HG02884 (cell line): Measurements from ENCODE around the gene NDRG2.
A peak's percentile ranks its signal among the peaks of the same experiment; 100 is the strongest.

Experiments
- ATAC-seq: cut with Tn5 transposase; IDR thresholded peaks from one replicate; pipeline ENCODE4 v1.9.1; 2021; ENCODE audit warnings: mild to moderate bottlenecking, moderate library complexity; ENCODE audit not compliant: unreplicated experiment

NDRG2 gene

GRCh38 chr14:21024585-21025370, at the start of gene NDRG2:
Gene NDRG2 (minus strand): TSS chr14:21025061. CDS start chr14:21023315, 1,746 bp downstream.
- no peak for ATAC-seq

- ATAC-seq: no peak
Observed at GRCh38 chr14:21073921-21074320, 49.1 kb upstream of the NDRG2 start.

- no peak for ATAC-seq
Observed at GRCh38 chr14:21072781-21073339, 48.0 kb upstream of the NDRG2 start.

GRCh38 chr14:21072031-21072473, 47.2 kb upstream of the NDRG2 start:
- no peak for ATAC-seq

- peak; percentile 58 for ATAC-seq
Observed at GRCh38 chr14:21071225-21072030, 46.6 kb upstream of the NDRG2 start.

GRCh38 chr14:21070610-21071224, 45.9 kb upstream of the NDRG2 start:
- ATAC-seq: no peak

- no peak for ATAC-seq
Observed at GRCh38 chr14:21070083-21070609, 45.3 kb upstream of the NDRG2 start, which contains the start of gene ARHGEF40. Gene ARHGEF40 (plus strand): TSS chr14:21070304. CDS start chr14:21070397, 93 bp downstream.

GRCh38 chr14:21069388-21070082, 44.7 kb upstream of the NDRG2 start:
- no peak for ATAC-seq

- ATAC-seq: no peak
Observed at GRCh38 chr14:21068521-21069387, 43.9 kb upstream of the NDRG2 start.

- ATAC-seq: no peak
Observed at GRCh38 chr14:21066882-21067502, 42.1 kb upstream of the NDRG2 start.

GRCh38 chr14:21063479-21063878, 38.6 kb upstream of the NDRG2 start:
- no peak for ATAC-seq

- no peak for ATAC-seq
Observed at GRCh38 chr14:21061347-21061668, 36.4 kb upstream of the NDRG2 start.

GRCh38 chr14:21060614-21061346, 35.9 kb upstream of the NDRG2 start:
- ATAC-seq: no peak

- ATAC-seq: no peak
Observed at GRCh38 chr14:21059842-21060613, 35.2 kb upstream of the NDRG2 start.

GRCh38 chr14:21058903-21059302, 34.0 kb upstream of the NDRG2 start:
- ATAC-seq: no peak

GRCh38 chr14:21057803-21058675, 33.2 kb upstream of the NDRG2 start, which contains the start of gene RNASE8:
Gene RNASE8 (plus strand): TSS chr14:21057822. CDS start chr14:21057893, 71 bp downstream.
- no peak for ATAC-seq
